ENCODE data around the gene L3MBTL4.

- TF ChIP-seq CTCF (IDR thresholded peaks at IDR 0.05) (no peak), POLR2AphosphoS5 (IDR thresholded peaks at IDR 0.05) (no peak)
Measured at GRCh38 chr18:6158958-6159357, 255.8 kb downstream of the L3MBTL4 start.

All from sigmoid colon (tissue), 4 donors.